HEK293 (cell line): ENCODE measurements around the gene MIB2.

Experiments used
- ELK4 ChIP-seq: IDR thresholded peaks from 2 replicates; pipeline ENCODE4 v1.6.1; 2011; ENCODE audit warnings: mild to moderate bottlenecking, low read depth, low read length, borderline replicate concordance
- REST ChIP-seq: fragments of 450-650 bp; formaldehyde crosslinking; IDR thresholded peaks from 2 replicates; pipeline ENCODE4 v1.5.1; 2016; ENCODE audit warnings: missing biosample characterization, missing genetic modification characterization
- ZBTB49 ChIP-seq: fragments of 450-650 bp; formaldehyde crosslinking; IDR thresholded peaks from 2 replicates; pipeline ENCODE4 v1.5.1; 2016; ENCODE audit warnings: missing biosample characterization, missing genetic modification characterization, low read depth
- ZBTB6 ChIP-seq: fragments of 450-650 bp; formaldehyde crosslinking; IDR thresholded peaks from 2 replicates; pipeline ENCODE4 v1.5.1; 2017; ENCODE audit warnings: missing biosample characterization, missing genetic modification characterization
- ZFHX2 ChIP-seq: fragments of 450-650 bp; formaldehyde crosslinking; conservative IDR thresholded peaks from 2 replicates; pipeline ENCODE4 v1.5.1; 2016; ENCODE audit warnings: missing biosample characterization, missing genetic modification characterization
- ZNF274 ChIP-seq, 2 experiments: fragments of 200-500 bp in 1 of 2; fragments of 450-650 bp in 1 of 2; sonication (Bioruptor generic) in 1 of 2; formaldehyde crosslinking in 1 of 2; IDR thresholded peaks; 2 replicates each; pipeline versions ENCODE4 v1.5.1 to v1.6.1; 2014 to 2016; ENCODE audit warnings: borderline replicate concordance in 1 of 2, inconsistent platforms in 1 of 2, low read length in 1 of 2, missing biosample characterization in 1 of 2, missing genetic modification characterization in 1 of 2
- ZNF585B ChIP-seq: fragments of 450-650 bp; formaldehyde crosslinking; IDR thresholded peaks from 2 replicates; pipeline ENCODE4 v1.5.1; 2016; ENCODE audit warnings: missing biosample characterization, missing genetic modification characterization
- ZNF639 ChIP-seq: fragments of 450-650 bp; formaldehyde crosslinking; IDR thresholded peaks from 2 replicates; pipeline ENCODE4 v1.5.1; 2016; ENCODE audit warnings: missing biosample characterization, missing genetic modification characterization
- ZNF837 ChIP-seq: fragments of 450-650 bp; formaldehyde crosslinking; IDR thresholded peaks from 2 replicates; pipeline ENCODE4 v1.5.1; 2016; ENCODE audit warnings: missing biosample characterization, missing genetic modification characterization
- TF ChIP-seq, protein P1 (sequence below): fragments of 450-650 bp; formaldehyde crosslinking; IDR thresholded peaks from 2 replicates; pipeline ENCODE4 v1.5.1; 2016; ENCODE audit warnings: missing biosample characterization, missing genetic modification characterization

GRCh38 chr1:1622010-1622787, 6.9 kb downstream of the MIB2 start:
- TF ChIP-seq, protein P1, sequence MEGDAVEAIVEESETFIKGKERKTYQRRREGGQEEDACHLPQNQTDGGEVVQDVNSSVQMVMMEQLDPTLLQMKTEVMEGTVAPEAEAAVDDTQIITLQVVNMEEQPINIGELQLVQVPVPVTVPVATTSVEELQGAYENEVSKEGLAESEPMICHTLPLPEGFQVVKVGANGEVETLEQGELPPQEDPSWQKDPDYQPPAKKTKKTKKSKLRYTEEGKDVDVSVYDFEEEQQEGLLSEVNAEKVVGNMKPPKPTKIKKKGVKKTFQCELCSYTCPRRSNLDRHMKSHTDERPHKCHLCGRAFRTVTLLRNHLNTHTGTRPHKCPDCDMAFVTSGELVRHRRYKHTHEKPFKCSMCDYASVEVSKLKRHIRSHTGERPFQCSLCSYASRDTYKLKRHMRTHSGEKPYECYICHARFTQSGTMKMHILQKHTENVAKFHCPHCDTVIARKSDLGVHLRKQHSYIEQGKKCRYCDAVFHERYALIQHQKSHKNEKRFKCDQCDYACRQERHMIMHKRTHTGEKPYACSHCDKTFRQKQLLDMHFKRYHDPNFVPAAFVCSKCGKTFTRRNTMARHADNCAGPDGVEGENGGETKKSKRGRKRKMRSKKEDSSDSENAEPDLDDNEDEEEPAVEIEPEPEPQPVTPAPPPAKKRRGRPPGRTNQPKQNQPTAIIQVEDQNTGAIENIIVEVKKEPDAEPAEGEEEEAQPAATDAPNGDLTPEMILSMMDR (tag by site-specific recombination) = no peak
- TF ChIP-seq REST (tag by site-specific recombination) = no peak
- TF ChIP-seq ZNF274 (IDR thresholded peaks at IDR 0.05; ENCODE audit: low read length) = no peak
- no peak for TF ChIP-seq ZNF274 (tag by site-specific recombination; IDR thresholded peaks at IDR 0.05; ENCODE audit: borderline replicate concordance)
- no peak for TF ChIP-seq ZNF585B (tag by site-specific recombination)
- no peak for TF ChIP-seq ELK4
- no peak for TF ChIP-seq ZBTB6 (tag by site-specific recombination)
- no peak for TF ChIP-seq ZNF639 (tag by site-specific recombination)
- no peak for TF ChIP-seq ZBTB49 (tag by site-specific recombination)
- no peak for TF ChIP-seq ZNF837 (tag by site-specific recombination)
- no peak for TF ChIP-seq ZFHX2 (tag by site-specific recombination)
